ENCODE data around the gene SLX4IP. TPM values are rescaled to one million over a fixed set of nuclear protein-coding genes. Genes with fewer than 3 reads are reported as not detected.
A peak's percentile ranks its signal among the peaks of the same experiment; 100 is the strongest.
"Not testable (repeated sequence)": the region's sequence is repeated elsewhere in the genome, so short reads cannot be mapped to it uniquely, and the experiment has no call there.

Gene SLX4IP
- total RNA-seq, 4 donors from 2014 or later, result 1.3 to 3.0 (median 1.9) TPM

DNA sequence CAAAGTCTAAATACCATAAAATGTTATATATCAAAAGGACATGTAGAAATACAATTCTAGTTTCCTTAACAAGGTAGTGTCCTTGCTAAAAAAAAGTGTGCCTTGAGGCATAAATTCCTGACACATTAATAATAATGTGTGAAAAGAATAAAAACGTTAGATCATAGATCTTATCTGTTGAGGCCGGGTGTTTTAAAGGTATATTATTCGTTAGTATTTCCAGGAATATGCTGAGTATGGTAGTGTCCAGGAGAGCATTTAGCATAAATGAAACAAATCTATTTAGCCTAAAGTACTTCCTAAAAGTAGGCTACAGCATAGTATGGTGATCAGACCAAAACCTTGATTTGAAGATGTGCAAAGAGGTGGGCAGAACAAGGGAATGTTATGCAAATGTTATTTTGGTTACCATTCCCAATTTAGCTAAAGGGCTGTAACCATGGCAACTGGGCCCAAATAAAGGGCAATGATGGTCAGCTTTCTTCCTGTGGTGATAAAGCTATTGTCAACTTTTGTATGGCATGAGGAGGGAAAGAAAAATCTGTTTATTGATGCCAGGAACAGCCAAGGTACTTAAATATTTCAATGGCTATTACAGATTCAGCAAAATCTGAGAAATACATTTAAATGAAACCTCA lies 20.0 kb upstream of the SLX4IP start:
- no peaks in the 10 kb centered on the region for H3K9me3 ChIP-seq
- TF ChIP-seq POLR2A (IDR thresholded peaks at IDR 0.05), result no peak
- TF ChIP-seq EP300 (IDR thresholded peaks at IDR 0.05), result no peak
- TF ChIP-seq, protein P1, sequence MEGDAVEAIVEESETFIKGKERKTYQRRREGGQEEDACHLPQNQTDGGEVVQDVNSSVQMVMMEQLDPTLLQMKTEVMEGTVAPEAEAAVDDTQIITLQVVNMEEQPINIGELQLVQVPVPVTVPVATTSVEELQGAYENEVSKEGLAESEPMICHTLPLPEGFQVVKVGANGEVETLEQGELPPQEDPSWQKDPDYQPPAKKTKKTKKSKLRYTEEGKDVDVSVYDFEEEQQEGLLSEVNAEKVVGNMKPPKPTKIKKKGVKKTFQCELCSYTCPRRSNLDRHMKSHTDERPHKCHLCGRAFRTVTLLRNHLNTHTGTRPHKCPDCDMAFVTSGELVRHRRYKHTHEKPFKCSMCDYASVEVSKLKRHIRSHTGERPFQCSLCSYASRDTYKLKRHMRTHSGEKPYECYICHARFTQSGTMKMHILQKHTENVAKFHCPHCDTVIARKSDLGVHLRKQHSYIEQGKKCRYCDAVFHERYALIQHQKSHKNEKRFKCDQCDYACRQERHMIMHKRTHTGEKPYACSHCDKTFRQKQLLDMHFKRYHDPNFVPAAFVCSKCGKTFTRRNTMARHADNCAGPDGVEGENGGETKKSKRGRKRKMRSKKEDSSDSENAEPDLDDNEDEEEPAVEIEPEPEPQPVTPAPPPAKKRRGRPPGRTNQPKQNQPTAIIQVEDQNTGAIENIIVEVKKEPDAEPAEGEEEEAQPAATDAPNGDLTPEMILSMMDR (IDR thresholded peaks at IDR 0.05), result no peak
- TF ChIP-seq POLR2AphosphoS5 (IDR thresholded peaks at IDR 0.05), result no peak
- no peaks in the 10 kb centered on the region for H3K27me3 ChIP-seq

DNA sequence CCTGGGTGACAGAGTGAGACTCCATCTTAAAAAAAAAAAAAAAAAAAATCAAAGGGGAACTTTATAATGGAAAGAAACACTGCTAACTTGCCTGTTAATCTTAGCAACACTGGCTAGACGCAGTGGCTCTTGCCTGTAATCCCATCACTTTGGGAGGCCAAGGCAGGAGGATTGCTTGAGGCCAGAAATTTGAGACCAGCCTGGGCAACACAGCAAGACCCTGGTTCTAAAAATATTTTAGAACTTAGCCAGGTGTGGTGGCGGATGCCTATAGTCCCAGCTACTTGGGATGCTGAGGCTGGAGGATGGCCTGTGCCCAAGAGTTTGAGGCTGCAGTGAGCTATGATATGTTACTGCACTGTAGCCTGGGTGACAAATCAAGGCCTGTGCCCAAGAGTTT lies 17.9 kb upstream of the SLX4IP start:
- not testable (repeated sequence) for H3K27me3 ChIP-seq, H3K9me3 ChIP-seq, H3K27ac ChIP-seq, ATAC-seq, H3K4me3 ChIP-seq
- Histone ChIP-seq H3K36me3 (peaks cover 0 to 48% of the 10 kb centered on the region in 2 donors), H3K4me1 (peaks cover 0 to 56% (median 0%) of the 10 kb centered on the region in 3 donors)
- 100% methylated on average over 2 of the region's 2 CpGs for WGBS, 2 donors (ENCODE audit: low coverage in 1 of 2)

More for the DNA sequence above, 20.0 kb upstream of the SLX4IP start:
- Histone ChIP-seq H3K4me3 (no peak overlapping the region), H3K4me1 (peaks cover 0 to 37% (median 0%) of the 10 kb centered on the region in 3 donors), H3K36me3 (peaks cover 0 to 46% of the 10 kb centered on the region in 2 donors), H3K27ac (no peak overlapping the region)
- no peak for ATAC-seq
- 48 to 58% methylated on average over 3 of the region's 3 CpGs for WGBS, 2 donors (ENCODE audit: low coverage in 1 of 2)

DNA sequence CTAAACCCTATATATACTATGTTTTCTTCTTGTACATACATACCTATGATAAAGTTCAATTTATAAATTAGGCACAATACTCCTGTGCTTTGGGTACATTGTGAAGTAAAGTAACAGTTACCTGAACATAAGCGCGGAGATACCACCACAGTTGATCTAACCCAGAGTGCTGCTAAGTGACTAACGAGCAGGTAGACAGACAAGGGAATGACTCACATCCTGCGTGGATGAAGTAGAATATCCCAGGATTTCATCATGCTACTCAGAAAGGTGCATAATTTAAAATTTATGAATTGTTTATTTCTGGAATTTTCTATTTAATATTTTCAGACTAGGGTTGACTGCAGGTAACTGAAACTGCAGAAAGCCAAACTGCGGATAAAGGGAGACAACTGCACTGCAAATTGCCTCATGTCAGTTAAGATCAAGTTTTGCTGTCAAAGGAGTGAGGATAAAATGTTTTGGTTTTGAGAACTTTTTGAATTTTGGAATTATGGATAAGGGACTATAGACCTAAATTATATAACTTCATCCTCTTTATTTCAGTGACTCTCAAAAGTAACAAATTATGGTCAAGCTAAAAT lies 15.5 kb upstream of the SLX4IP start:
- ATAC-seq, result no peak
- WGBS, 2 donors (ENCODE audit: low coverage in 1 of 2), result 88 to 94% methylated on average over 5 of the region's 5 CpGs

DNA sequence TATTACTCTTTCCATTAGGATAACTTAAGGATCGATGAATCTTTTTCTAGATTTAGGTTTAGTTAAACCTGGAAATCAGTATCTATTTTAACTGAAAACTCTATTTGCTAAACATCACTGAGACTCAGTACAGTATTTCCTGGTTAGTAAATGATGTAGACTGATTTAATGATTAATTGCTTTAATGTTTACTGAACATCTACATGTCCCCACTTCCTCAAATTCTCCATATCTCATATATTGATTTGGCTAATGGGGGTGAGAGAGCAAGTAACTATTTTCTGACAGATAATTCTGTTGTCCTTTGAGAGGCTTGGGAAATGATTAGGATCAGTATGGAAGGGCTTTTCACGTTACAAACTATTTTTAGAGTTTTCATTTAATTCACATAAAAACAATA lies 11.4 kb upstream of the SLX4IP start:
- 59 to 86% methylated on average over 2 of the region's 2 CpGs for WGBS, 2 donors (ENCODE audit: low coverage in 1 of 2)
- no peak overlapping the region for H3K4me3 ChIP-seq
- H3K27me3 ChIP-seq, result no peaks in the 10 kb centered on the region
- no peaks in the 10 kb centered on the region for H3K9me3 ChIP-seq
- H3K36me3 ChIP-seq, result peaks cover 0 to 12% of the 10 kb centered on the region in 2 donors
- TF ChIP-seq, protein P1 (IDR thresholded peaks at IDR 0.05), result no peak
- TF ChIP-seq POLR2A (IDR thresholded peaks at IDR 0.05), result no peak
- TF ChIP-seq POLR2AphosphoS5 (IDR thresholded peaks at IDR 0.05), result no peak
- TF ChIP-seq EP300 (IDR thresholded peaks at IDR 0.05), result no peak
- H3K27ac ChIP-seq, result no peak overlapping the region
- ATAC-seq, result no peak
- H3K4me1 ChIP-seq, result peaks cover 0 to 64% (median 0%) of the 10 kb centered on the region in 3 donors

More for the DNA sequence above, 15.5 kb upstream of the SLX4IP start:
- H3K9me3 ChIP-seq, result no peaks in the 10 kb centered on the region
- H3K27ac ChIP-seq, result no peak overlapping the region
- peaks cover 0 to 65% (median 0%) of the 10 kb centered on the region in 3 donors for H3K4me1 ChIP-seq
- H3K36me3 ChIP-seq, result peaks cover 0 to 27% of the 10 kb centered on the region in 2 donors
- no peaks in the 10 kb centered on the region for H3K27me3 ChIP-seq
- TF ChIP-seq, protein P1 (IDR thresholded peaks at IDR 0.05), result no peak
- TF ChIP-seq POLR2AphosphoS5 (IDR thresholded peaks at IDR 0.05), result no peak
- H3K4me3 ChIP-seq, result no peak overlapping the region

DNA sequence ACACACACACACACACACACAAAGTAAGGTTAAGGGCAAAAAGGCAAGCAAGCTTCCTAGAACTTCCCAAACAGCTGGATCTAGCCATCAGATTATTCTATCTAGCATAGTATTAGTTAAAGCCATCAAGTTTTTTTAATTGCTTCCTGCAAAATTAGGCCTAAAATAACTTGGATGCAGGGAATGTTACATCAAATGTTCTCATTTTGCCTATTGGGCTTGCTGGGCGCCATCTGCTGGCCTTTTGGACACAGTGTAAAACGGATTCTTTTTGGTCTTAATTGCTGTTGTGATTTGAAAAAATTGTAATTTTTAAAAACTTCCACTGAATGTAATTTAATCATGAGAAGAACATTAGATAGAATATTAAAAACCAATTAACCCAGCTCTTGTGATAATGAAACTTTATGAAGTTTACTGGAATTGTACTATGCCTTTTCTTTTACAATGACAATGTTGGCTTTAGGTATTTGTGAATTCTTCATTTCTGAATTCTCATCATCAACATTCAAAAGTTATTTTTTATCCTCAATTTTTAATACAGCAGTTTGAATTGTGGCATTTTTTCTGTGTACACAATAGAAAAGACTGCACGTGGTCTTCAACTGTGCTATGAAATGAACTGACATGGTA lies 7.9 kb upstream of the SLX4IP start:
- TF ChIP-seq POLR2A (IDR thresholded peaks at IDR 0.05) (no peak), EP300 (IDR thresholded peaks at IDR 0.05) (no peak), POLR2AphosphoS5 (IDR thresholded peaks at IDR 0.05) (no peak)
- TF ChIP-seq, protein P1 (IDR thresholded peaks at IDR 0.05), result peak; percentile 55 to 74 (median 63)
- no peak overlapping the region for H3K4me3 ChIP-seq
- no peak overlapping the region for H3K27ac ChIP-seq
- peaks cover 0 to 74% (median 4%) of the 10 kb centered on the region in 3 donors for H3K4me1 ChIP-seq
- no peaks in the 10 kb centered on the region for H3K27me3 ChIP-seq
- no peaks in the 10 kb centered on the region for H3K36me3 ChIP-seq
- no peaks in the 10 kb centered on the region for H3K9me3 ChIP-seq
- WGBS, 2 donors (ENCODE audit: low coverage in 1 of 2), result 18 to 22% methylated on average over 3 of the region's 3 CpGs
- ATAC-seq, result no peak

Measured in gastroesophageal sphincter (tissue), 4 donors.